Activated CD4-positive, alpha-beta T cell treated with anti-CD3 and anti-CD28 coated beads, Interleukin-2, Interleukin-4, amounts not matched to agents 100 ng/mL and 50 ng/mL, durations not matched to agents 16 hours and 8 hours (primary cell): ENCODE measurements around the gene IL9.
"Not testable (repeated sequence)": the region's sequence is repeated elsewhere in the genome, so short reads cannot be mapped to it uniquely, and the experiment has no call there.

Experiments
- DNase-seq: peaks from one replicate; pipeline ENCODE4 v3.0.0-alpha.2; 2020; ENCODE audit warnings: low spot score

The IL9 gene

DNA sequence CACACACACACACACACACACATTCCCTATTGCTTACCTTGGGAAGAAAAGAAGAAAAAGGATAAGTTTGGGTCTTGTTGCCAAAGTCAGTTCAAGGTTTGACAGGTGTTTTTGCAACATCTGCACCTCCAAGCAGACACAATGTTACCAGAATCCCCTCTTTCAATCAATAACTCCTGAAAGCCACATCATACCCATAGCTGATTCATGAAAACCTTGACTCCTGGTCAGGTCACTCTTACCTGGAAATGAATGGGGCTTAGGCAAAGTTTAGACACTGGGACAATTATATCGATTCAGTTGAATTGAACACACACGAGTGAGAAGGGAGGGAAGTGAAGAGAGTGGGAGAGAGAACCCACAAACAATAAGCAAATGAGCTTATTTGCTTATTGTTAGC lies 27.0 kb downstream of the IL9 start:
- DNase-seq = no peak

DNA sequence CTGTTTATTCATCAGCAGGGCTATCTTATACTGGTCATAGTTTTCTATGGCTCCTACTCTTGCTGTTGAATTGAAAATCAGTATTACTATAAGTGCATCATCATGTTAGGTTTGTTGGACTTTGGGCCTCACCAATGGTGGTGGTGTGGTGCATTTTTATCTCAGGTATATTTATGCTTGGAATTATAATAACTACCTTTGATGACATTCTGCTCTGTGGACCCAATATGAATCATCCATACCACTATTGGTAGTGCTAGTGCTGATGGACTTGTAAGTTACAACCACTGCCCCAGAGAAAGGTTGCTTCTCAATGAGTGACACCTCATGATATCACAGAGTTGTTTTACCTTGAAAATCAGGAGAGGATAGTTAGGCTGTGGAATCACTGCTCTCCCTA lies 28.0 kb downstream of the IL9 start:
- DNase-seq = no peak

DNA sequence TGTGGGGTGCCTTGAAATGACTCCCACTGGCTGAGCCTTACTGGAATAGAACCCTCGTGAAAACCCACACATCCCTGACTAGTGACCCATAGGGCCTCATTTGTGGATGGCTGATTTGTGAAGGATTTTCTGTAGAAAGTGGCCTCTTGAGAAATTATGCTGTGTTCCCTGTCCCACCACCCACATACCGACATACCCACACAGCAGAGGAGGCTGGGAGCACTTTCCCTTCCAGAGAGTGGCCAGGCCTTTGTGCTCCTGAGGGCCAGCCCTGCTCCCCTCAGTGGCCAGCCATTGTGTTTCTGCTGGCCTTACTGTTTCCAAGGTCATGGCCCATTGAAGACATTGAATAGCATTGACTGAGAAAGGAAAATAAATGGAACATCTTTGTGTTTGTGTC lies 29.6 kb downstream of the IL9 start:
- no peak for DNase-seq

DNA sequence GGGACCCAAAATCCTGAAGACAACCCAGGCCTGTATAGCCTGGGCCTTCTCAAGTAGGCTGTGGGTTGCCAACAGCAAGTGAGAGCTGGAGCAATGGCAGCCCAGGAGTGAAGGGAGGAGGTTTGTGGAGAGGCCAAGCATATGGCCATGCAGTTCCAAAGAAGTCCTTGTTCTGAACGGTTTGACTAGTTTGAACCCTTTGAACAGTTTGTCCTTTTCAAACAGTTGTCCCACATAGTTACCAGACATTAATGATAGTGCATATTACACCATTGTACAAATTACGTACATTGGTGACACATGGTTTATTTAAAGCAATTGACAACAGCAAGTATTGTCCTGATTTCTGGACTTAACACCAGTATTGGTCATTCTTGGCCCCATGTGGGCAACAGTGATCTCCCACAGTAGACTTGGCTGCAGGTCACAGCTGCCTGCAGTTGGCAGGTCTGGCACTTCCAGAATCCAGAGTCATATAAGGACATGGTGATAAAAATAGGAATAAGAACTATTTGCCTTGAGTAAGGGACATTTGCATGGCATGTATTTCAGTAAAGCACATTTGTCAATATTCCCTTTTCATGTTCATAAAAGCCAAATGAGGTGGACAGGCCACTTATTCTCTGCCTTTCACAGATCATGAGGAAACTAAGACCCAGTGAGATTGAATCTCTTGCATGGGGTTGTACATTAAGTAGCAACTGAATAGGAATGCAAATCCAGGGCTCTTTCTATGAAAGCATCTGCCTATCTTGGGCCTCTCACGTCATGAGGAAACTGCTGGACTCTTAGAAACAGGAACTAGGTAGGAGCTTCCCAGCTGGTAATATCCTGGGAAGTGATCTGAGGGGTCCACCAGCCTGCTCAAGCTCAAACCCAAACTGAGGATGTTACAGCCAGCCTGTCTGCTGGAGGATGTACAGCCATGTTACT lies 30.9 kb downstream of the IL9 start:
- DNase-seq = no peak

DNA sequence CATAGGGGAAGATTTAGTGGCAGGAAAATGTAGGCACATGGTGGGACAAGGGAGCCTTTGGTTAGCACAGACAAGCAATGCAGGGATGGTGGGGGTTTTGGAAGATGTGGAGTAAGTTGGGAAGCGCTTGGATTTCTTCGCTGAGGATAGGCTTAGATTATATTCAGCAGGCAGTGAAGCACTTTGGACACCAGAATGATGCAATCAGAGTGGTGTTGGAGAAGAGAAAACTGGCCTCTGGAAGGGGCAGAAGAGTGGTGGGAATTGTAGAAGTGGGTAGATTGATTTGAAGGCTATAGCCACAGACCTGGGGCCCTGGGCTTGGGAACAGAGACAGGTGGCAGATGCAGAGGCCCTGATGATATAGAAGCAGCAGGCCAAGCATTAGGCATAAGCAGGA lies 32.9 kb downstream of the IL9 start:
- DNase-seq = no peak

DNA sequence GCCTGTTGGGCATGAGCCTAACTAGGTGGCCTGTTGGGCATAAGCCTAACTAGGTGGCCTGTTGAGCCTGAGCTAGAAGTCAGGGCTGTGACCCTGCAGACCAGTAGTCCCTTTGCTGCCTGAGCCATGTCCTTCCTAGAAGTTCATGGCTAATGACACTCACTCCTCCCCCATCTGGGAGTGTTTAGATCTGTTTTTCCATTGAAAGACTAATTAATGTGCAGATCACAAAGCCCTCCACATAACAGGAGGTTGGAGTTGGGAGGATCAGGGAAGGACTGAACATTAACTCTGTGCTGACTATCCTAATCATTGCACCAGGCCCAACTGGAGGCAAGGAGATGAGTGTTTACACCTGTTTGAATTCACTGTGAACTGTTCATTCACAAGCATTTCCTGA lies 33.6 kb downstream of the IL9 start:
- no peak for DNase-seq

DNA sequence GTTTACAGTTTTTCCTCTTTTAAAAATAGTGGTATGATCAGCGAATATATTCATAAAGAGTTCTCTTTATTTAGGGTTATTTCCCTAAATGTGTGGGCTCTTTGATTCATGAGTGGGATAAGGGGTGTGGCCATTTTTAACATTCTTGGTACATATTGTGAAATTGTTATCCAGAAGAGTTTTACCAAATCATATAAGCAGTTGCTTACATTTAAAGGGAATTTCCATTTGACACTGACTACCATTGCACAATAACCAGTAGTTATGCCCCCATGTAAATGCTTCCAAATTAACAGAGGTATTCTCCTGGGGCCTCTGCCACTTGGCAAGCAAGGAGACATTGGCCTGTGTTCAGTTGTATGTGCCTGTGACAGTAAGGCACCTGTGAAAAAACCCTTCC lies 34.0 kb downstream of the IL9 start:
- no peak for DNase-seq

DNA sequence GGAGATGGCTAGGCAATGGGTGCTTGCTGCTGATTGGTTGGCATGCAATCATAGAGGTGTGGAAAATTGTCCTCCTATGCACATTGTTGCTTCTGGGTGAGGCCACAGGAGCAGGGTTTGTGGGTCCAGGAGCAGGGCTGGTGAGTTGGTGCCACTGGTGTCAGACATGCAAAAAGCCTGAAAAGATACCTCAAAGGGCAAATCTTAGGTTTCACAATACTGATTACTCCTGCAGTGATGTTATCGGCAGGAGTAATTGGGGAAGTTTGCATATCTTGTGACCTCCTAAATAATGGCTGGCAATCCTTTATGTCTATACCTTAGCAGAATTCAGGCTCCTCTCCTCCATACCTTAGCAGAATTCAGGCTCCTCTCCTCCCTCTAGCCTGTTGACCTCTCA lies 36.0 kb downstream of the IL9 start:
- DNase-seq = no peak

DNA sequence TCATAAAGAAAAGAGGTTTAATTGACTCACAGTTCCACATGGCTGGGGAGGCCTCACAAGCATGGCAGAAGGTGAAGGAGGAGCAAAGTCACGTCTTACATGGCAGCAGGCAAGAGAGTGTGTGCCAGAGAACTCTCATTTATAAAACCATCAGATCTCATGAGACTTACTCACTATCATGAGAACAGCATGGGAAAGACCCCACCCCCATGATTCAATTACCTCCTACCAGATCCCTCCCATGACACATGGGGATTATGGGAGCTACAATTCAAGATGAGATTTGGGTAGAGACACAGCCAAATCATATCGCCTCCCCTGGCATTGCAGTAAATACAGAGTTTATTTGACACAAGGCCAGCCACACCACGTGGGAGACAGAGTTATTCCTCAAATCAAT lies 36.5 kb downstream of the IL9 start:
- DNase-seq = not testable (repeated sequence)

DNA sequence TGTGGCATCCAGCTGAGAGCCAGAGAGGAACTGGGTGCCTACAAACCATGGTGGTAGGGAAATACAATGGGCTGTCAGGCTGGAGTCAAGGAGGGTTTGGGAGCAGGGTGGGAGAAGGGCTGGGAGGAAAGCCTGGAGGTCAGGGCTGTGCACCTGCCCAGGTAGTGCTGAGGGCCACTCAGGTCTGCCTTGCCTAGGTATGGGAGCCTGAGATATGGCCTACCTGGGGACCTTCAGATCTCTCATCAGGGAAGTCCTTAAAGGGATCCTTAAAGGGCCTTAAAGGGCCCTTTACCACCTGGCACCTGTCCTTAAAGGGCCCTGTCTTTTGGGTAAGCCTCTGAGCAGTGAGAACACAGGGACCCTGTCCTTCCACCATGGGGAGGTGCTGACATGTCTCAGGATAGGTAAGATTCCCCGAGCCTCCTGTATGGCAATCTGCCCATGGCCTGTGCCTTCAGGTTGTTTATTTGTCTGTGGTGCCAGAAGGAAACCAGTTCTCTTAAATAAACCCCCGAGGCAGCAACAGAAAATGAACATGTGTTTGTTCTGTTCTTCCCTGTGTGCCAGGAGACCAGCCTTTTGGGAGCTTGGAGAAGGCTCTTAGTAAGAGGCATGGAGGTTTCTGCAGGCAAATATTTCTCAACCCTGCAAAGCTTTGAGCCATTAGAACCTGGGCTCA lies 37.9 kb downstream of the IL9 start:
- no peak for DNase-seq

DNA sequence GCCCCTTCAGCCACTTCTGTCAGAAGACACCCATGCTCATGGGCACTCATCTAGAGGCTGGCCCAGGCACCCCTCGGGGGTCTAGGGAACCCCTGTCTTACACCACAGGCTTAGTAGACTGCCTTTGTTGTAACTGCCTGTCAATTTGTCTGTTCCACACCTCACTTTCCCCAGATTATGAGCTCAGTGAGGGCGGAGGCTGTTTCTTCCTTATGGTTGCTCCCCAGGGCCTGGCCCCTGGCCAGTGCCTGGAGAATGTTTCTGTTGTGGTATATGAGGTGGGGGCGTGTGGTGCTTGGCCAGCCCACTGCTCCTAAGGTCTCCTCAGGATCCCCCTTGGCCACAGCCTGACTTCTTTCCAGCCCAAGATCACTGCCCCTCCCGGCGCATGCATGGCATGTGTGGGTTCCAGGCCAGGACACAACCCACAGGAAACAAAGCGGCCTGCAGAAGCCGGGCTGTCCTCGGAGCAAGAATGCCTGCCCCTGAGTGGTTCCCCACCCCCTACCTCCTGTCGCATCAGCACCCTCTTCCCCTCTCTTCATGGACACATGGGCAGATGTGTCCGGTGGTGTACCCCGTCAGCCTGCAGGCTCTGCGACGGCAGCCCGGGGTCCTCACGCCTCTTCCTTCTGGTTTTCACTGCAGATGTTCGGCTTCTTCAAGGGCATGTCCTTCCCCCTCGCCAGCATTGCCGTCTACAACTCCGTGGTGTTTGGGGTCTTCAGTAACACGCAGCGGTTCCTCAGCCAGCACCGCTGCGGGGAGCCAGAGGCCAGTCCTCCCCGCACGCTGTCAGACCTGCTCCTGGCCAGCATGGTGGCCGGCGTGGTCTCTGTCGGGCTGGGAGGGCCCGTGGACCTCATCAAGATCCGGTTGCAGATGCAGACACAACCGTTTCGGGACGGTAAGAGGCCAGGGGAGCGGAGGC lies 43.5 kb downstream of the IL9 start:
- DNase-seq = no peak

DNA sequence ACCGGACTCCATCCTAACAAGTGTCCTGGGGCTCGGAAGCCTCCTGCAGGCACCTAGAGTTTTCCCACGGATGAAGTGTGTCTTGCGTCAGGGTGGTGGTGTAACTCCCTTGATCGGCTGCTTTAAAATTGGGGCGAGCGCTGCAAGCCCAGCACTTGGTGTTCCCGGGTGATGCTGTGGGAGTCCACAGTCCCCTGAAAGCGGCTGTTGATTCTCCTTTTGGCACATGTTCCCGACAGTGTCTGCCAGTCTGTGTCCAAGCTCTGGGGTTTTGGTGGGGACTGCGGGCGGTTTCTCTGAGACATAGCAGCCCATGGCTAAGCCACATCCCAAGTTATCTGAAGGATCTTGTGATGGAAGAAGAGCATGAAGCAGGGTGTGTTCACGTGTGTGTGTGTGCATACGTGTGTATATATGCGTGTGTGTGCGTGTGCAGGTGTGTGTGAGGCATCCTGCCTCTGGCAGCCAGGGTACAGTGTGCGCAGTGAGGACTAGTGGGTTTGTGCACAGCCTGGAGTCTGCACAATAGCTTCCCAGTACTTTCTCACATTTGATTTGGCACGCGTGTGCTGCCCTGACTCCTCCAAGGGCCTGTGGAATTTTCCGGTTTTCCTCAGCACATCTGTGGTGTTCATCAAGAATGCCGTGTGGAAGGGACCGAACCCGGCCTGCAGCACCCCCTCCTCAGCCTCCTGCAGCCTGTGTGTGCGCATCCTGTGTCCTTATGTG lies 44.3 kb downstream of the IL9 start:
- DNase-seq = no peak

DNA sequence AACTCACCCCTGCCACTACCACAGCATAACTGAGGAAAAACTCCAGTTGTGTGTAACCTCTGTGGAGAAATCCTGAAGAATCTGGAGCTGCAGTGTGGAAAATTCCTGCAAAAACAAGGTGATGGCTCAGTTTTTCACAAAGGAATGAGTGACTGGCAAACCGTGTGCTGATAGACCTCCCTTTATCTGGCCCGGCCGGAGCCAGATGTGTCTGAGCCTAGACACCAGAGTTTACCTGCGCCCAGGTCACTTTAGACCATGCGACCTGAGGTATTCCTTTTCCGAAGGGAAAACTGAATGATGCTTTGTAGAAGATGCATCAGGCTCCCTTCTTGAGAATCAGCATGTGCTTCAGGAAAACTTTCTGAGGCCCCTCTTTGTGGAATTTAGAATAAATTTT lies 45.0 kb downstream of the IL9 start:
- DNase-seq = no peak

DNA sequence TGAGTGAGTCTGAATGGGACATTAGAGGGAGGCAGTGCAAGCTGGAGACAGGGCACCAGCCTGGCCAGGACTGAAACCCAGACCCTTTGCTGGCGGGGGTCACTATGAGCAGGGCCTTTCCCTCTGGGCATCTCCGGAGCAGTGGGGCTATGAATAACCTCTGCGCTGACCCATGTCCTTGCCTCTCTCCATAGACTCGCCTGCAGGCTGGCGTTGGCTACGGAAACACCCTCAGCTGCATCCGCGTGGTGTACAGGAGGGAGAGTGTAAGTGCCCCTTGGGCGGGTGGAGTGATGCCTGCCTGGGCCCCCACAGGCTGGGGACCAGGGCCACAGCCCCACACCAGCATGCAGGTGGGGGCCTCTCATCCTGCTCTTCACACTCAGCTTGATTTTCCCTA lies 45.4 kb downstream of the IL9 start:
- no peak for DNase-seq

DNA sequence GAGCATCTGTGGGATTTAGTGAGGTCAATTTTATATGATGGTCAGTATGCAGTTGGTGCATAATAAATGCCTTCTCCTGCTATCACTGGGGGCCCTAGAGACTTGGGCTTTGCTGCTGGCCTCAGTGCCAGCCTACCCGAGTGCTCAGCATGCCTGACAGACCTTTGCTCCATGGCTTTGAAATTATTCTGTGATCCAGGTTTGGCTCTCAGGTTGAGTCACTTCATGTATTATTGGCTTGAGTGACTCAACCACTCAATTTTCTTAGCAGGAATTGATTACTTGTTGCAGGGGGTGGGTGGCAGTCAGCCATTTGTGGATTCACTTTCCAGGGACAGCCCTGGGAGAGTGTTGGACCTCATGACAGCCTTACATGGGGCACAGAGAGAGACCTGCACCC lies 47.7 kb downstream of the IL9 start:
- no peak for DNase-seq

DNA sequence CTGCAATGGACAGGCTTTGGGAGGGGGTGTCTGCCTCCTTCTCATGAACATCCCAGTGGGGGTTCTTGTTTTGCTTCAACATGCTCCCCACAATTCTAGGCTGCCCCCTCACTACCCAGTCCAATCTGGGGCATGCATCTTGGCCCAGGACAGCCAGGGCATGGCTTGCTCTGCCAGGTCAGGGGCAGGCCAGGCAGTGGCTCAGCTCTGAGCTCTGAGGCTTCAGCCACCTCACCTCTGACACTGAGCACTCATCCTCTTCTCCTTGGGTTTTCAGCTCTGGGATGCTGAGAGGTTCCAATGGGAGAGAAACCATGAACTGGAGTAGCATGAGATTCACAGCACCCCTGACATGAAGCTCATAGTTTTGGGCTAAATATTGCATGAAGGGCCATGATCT lies 49.3 kb downstream of the IL9 start:
- no peak for DNase-seq

DNA sequence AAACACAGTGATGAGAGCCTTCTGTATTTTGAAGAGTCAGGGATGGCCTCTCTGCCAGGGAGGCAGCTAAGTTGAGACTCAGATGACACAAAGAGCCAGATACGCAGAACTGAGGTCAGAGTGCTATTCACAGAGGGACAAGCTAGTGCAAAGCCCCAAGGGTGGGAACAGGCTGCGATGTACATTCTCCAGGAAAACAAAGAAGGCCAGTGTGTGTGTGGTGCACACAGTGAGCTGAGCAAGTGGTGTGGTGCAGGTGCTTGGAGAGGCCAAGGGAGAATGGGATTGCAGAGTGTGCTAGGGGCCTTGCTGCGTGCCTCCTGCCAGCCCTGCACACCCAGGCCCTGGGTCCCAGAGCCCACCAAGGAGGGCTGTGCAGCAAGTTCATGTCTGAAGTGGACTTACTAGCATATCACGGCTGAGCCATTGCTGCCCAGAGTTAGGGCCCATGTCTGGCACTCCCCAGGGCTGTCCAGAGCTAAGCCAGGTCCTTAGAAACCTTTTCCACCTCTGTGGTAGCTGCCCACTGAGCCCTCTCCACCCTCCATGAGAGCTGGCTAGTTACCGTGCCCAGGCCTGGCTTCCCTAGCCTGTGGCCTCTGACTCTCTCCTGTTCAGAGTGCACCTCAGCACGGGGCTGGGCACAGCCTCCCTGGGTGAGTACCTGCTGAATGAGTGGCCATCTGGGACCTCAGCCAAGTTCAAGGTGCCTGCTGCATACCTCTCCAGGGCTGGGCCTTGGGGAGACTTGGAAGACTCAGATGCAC lies 51.9 kb downstream of the IL9 start:
- no peak for DNase-seq

DNA sequence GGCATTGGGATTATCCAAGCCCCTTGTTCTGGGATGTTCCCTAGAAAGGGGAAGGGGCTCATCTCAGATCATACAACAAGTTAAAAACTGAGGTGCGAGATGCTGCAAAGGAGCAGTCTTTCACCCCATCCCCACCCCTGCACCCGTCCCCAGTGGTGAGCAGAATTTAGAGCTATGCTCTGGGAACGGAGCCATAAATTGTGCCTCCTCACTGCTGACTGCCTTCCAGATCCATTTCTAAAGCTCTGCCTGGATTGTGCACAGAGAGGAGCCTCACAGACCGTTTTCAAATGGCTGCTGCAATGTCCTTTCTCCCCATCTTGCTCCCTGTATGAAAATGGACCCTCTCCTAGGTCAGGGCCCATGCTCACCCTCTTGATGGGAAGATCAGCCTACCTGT lies 52.9 kb downstream of the IL9 start:
- DNase-seq = no peak
